ENCODE measurements around the gene RAB40A.

GRCh38 chrX:103560256-103560655 is 41.0 kb upstream of the RAB40A start:
- TF ChIP-seq MAX (CRISPR knock-in tag; IDR thresholded peaks at IDR 0.05) (no peak), MXD4 (CRISPR knock-in tag; IDR thresholded peaks at IDR 0.05; ENCODE audit: borderline replicate concordance) (no peak), ZNF263 (CRISPR knock-in tag; IDR thresholded peaks at IDR 0.05; ENCODE audit: low read depth) (no peak), CTCF (IDR thresholded peaks at IDR 0.05) (no peak), CREB1 (CRISPR knock-in tag; IDR thresholded peaks at IDR 0.05) (no peak), MLX (CRISPR knock-in tag; IDR thresholded peaks at IDR 0.05) (no peak), CREM (CRISPR knock-in tag; IDR thresholded peaks at IDR 0.05) (no peak), HMGXB4 (CRISPR knock-in tag; IDR thresholded peaks at IDR 0.05) (no peak), TP53 (CRISPR knock-in tag; IDR thresholded peaks at IDR 0.05) (no peak), RORB (CRISPR knock-in tag; IDR thresholded peaks at IDR 0.05) (no peak)

Measured in WTC11 (cell line).